GM18907 (cell line): Measurements from ENCODE around the gene FAM131A.
A peak's percentile ranks its signal among the peaks of the same experiment; 100 is the strongest.

Experiments
- ATAC-seq: cut with Tn5 transposase; IDR thresholded peaks from one replicate; pipeline ENCODE4 v1.9.1; 2021; ENCODE audit warnings: mild to moderate bottlenecking, moderate library complexity; ENCODE audit not compliant: unreplicated experiment

Gene FAM131A

DNA sequence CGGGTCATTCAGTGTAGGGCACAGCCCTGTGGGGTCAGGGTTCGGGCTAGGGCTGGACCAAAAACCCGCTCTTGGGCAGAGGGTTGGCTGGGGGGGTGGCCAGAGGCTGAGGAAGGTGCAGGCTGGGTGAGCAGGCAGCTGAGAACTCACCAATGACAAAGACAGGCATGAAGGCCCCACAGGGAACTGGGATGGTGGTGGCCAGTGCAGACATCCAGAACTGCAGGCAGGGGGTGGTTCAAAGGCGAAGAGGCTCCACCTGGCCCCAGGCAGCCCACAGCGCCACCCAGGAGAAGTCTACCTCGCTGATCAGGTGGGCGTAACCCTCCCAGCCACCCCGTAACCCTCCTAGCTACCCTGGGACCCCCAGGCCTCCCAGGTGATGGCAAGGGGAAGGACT lies 17.4 kb downstream of the FAM131A start:
- ATAC-seq, result no peak

DNA sequence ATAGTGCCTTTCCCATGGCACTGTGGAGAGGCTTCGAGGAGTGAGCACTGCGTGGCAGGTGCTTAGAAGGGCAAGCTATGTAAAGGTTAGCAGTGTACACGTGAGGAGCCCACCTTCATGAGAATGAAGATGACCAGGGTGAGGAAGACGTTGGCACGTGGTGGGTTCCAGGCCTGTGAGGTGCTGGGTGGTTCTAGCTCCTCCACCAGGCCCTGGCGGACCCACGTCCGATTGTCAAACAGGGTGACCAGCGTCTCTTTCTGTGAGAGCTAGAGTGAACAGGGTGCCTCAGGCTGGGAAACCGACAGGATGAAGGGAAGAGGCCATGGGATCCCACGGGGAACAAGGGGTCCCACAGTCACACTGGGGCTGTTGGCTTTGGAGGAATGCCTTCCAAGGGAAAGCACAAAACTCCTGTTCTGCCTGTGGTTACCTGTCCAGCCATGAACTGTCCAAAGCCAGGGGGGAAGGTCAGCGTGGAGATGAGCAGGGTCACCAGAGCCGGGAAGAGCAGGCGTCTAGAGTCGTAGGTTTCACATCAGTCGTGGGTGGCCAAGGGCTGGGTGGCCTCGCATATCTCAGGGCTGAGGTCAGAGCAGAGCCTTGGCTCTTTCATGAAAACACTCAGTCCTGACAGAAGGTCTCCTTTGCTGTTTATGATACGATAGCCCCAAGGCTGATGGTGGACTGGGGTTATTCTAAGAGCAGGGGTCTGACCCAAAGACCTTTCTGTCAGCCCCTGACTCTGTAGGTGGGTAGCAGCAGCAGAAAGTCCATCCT lies 18.1 kb downstream of the FAM131A start:
- no peak for ATAC-seq

DNA sequence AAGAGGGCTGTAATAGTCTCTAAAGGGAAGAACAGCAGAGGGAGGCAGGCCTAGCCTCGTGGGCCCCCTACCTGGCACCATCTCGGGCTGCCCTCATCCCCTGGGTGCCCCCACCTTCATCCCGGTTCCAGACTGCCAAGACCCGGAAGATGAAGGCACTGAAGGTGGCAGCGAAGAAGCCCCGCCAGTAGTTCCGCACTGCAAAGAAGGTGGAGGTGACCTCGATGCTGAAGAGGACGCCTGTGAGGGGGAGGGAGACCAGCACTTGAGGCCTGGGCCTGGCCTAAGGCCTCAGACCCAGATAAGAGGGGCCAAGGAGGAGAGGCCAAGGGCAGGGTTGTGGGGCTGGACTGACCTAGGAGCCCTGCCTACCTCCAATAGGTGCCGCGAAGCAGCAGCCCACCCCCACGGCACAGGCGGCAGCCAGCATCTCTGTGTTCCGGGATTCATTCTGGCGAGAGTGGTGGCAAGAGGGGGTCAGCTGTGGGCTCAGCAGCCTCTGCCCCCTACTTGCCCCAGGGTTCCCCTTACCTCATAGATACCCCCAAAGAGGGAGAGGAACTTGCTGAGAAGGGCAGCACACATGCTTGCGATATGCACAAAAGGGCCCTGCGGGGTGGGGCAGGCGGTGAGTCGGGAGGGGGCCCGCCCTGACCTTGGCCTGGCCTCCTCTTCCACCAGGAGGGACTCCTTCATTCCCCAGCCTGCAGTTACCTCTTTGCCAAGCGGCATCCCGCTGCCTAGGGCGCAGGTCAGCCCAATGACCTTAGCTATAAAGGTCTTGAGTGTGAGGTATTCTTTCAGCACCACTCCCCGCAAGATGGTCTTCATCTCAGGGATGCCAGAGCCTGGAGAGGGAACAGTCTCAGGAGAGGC lies 20.1 kb downstream of the FAM131A start:
- ATAC-seq, result no peak

DNA sequence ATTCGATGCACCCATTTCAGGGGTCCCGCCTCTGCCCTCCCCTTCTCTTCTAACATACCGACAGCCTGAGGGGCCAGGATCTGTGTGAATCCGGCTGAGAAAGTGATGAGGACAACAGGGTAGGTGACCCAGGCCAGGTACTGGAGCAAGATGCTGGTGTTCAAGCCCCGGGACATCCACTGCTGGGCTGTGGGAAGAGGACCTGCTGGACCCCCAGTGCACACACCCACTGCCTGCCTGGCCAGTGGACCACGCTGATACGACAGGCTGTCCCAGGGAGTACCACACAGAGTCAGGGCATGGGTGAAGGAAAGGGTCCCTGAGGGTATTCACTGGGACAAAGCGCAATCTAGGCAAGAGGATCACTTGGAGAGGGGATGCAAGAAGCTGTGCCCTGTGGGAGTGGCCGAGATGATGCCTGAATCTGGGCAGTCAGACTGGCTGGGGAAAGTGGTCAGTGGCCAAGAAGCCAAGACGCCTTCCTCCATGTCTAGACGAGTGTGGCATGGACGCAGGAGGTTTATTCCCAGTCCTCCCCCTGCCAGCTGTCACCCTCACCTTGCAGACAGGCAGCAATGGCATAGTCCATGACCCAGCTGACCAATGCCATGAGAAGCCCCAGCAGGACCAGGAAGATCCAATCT lies 20.8 kb downstream of the FAM131A start:
- ATAC-seq, result no peak

DNA sequence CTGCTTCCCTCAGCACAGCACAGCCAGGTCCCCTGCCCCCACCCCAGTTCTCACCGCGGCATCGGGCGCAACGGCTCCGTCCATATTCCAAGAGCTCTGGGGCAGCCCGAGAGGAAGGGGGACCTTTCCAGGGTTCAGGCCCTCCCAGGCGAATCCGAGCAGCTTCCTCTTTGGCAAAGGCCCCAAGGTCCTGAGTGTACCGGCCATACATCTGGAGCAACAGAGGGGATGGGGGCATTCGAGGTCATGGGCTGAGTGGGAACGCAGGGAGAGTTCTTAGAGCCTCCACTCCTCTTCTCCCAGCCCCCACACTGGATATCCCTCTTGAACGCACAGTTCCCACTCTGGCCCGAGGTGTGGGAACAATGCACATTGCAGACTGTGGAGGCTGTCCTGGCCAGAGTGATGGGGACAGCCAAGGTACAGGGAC lies 21.5 kb downstream of the FAM131A start:
- ATAC-seq, result no peak

DNA sequence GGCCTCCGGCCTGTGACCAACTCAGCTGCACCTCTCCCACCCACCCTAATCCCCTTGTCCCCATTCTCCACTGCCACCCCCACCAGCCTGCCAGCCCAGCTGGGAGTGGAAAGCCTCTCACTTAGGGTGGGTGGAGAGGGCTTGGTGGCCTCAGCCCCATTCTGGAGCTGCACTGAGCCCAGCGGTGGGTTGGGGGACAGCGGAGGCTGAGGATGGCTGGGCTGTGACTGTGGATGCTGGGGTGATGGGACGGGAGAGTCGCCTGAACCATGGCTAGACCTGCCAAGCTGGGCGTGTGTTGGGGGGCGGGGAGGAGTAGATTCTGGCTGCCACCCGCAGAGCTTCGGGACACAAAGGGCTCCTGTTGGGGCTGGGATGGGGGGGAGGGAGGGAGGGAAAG lies 22.2 kb downstream of the FAM131A start:
- no peak for ATAC-seq

DNA sequence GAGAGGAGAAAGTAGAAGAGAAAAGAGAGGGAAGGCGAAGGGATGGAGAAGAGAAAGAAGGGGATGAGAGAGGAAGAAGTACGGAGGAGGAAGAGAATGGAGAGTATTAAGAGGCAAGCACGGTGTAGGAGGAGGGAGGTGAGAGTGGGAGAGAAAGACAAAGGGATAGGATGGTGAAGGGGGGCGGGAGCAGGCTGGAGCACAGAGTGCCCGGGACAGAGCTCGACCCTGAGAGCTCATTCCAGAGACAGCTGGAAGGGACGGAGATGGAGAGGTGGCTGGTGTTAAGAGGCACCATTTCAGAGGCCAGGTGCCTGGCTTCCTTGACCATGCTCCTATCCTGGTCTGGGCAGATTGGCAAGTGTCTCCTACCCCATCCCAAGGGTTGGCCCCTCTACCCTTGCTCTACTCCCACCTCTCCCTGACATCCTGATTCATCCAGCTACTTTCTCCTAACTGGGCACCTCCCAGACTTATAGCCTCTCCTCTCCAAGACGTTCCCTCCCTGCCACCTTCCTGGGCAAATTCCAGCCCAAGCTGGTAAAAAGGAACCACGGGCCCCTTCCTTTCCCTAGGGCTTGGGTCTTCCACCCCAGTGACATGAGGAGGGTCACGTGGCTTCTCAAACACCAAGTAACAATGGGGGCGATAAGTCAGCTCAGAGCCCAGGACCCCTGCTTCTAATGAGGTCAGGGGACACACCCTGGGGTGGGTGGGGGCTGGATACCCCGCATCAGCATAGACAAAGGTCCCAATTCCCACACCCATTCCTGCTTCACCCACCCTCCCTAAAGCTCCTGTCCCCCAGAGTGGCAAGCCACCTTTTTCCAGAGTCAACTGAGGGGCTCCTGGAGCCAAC lies 22.9 kb downstream of the FAM131A start:
- no peak for ATAC-seq

DNA sequence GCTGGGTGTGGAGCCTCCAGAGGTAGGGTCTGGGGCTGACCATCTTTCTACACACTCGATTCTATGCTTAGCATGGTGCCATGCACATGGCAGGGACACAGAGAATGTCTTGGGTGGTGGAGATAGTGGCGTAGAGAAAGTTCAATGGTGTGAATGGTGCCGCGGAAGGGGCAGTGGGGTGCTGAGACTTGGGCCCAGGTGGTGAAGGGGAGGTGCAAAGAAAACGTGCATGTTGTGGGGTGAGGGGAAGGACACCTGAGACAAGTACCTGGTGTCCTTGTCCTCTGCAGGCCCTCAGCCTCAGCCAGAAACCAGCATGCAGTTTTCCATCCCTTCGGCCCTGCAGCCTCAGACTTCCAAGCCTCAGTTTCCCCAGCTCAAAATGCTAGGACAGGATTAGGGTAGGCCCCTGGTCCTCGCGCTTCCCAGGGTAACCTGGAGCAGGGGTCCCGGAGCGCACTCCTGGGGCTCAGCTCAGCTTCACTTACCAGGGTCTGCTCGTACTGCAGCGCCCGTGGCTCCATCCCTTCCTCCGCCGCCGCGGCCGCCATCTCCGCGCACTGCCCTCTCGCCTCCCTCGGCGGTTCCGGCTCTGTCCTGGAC lies 23.6 kb downstream of the FAM131A start:
- ATAC-seq, result peak; percentile 5

DNA sequence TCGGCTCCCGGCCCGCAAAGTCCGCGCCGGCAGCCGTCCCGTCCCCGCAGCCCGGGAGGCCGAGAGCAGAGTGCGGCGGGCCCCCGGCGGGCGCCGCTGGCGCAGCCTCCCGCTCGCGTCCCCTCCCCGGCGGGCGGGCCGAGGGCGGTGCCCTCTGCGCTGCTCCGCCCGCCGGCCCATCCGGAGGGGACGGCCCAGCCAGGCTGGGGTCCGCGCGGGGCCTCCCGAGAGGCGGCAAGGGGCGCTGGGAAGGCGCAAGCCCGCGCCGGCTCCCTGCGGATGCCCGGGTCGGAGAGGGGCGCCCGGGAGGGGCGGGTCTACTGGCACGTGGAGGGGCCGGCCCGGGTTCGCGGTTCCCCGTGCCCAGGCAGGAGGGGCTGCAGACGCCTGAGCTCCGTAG lies 24.1 kb downstream of the FAM131A start, which contains the start of the genes CLCN2 and POLR2H:
Gene CLCN2 (minus strand): TSS at position 74 of the 400 bp plus-strand sequence. CDS start 126 bp downstream, outside the sequence.
Gene POLR2H (plus strand): TSS at position 179 of the 400 bp plus-strand sequence. CDS start 1,783 bp downstream, outside the sequence.
- peak; percentile 33 for ATAC-seq

DNA sequence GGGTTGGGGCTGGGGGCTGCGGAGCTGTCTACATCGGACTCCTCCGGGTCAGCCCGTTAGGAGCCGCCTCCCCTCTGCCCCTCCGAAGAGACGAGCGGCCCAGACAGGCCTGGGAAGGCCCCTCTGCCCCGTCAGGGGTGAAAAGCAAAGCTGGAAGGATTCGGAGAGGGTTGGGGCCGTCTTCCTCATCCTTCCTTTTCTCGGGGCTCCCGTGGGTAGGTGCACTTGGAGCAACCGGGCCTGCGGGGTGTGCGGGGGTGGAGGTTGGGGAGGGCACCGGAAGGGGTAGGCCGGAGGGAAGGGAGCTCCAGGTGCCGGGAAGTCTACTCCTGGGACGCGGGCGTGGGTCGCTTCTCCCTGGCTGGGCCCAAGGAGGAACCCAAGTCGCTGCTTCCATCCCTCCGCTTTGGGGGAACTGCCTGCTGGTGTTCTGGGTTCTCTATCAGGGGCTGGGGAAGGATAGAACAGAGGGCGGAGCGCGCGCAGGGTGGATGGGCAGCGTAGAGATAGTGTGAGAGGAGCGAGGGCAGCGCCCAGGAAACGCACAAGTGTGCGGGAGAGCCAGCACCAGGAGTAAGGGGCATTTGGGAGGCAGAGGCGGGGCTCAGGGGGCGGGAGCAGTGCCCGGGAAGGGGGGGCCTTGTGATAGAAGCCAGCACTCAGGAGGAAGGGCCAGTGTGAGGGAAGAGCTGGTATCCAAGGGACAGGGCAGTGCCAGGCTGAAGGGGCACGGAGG lies 24.7 kb downstream of the FAM131A start:
- ATAC-seq, result peak; percentile 12

DNA sequence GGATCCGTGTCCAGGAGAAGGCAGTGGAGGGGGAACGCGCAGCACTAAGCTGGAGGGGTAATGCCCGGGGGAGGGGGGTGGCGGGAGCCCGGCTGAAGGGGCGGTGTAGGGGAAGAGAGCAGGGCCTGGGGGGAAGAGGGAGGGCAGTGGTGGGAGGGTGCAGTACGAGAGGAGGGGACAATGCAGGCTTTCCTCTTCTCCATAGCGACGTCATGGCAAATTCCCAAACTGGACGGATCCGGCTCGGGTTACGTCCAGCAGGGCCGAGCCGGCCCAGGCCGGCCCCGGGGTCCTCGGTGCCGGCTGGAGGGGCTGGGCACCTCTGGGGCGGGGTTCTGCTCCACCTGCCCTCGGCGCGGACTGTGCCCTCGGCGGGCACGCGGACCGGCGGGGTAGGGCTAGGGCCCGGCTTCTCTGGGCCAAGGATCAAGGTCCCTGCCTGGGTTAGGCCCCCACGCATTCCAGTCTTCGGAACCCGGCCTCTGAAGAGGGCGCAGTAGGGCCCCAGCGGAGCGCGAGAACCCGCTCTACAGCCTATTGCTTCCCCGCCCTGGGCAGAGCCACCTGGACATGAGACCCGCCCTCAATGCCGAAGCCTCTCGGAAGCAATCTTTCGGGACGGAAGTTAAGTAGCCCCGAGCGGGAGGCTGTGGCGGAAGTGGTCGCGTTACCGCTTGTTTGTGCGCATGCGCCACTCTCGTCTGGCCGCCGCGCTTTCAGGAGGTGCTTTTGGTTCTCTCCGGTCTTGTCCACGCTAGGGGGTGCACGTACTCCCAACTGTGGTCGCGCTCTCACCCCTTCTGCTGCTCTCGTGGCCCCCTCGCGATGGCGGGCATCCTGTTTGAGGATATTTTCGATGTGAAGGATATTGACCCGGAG lies 25.5 kb downstream of the FAM131A start:
- ATAC-seq, result peak; percentile 85

DNA sequence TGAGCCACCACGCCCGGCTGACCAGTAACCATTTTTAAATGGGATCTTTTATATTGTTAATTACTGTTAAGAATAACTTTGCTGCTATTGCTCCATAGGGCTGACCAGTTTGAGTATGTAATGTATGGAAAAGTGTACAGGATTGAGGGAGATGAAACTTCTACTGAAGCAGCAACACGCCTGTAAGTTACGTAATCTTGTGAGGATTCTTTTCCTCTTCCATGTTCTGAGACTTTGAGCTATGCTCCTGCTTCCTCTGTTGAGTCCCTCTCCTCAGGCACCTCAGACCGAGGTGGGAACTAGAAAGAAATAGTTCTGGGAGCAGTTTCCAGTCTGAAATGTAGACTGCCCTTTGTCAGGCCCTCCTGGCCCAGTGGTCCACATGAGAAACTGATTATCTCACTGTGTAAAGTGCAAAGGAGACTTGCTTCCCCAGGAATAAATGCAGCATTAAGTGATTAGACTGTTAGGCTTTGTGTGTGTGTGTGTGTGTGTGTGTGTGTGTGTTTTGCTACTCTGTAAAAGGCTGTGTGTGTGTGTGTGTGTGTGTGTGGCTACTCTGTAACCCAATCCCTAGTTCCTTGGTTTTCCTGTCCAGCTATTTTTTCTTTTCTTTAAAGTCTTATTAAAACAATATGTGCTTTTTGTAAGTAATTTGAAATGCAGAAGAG lies 29.4 kb downstream of the FAM131A start:
- ATAC-seq, result no peak

DNA sequence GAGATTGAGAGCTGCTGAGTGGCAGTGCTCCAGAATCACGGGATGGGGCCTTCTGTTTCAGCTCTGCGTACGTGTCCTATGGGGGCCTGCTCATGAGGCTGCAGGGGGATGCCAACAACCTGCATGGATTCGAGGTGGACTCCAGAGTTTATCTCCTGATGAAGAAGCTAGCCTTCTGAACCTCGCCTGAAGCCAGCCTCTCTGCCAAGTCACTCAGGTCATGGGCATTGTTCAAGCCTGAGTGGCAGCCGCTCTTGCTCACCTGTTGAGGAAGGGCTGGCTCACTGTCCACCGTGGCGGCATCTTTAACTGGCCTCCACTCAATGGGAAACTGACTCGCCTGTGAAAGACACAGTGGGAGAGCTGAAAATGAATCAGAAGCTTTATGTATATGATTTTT lies 30.7 kb downstream of the FAM131A start:
- ATAC-seq, result no peak

DNA sequence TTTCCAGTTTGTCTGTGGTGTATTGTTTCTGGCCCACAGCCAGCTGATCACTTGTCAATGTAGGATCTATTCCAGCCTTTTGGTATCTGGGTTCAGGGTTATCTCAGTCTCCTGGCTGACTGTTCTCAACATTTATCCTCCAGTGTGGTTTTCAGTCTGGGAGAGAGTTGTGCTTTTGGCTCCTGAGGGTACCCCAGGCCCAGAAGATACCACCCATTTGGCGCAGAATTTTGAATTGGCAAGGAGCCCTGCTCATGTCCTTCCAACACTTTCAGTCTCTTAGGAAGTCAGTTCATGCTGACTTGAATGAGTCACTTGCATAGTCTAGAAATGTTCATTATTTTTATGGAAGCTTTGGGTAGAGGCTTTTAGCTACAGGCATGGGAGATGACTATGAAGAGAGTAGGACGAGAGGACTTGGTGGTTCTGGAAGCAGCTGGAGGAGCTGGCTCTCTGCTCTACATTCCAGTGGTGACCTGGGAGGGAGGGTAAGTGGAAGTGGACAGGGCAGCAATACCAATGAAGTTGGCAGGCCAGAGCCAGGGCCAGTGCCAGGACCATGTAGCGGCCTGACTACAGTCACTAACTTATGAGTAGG lies 31.3 kb downstream of the FAM131A start:
- no peak for ATAC-seq

DNA sequence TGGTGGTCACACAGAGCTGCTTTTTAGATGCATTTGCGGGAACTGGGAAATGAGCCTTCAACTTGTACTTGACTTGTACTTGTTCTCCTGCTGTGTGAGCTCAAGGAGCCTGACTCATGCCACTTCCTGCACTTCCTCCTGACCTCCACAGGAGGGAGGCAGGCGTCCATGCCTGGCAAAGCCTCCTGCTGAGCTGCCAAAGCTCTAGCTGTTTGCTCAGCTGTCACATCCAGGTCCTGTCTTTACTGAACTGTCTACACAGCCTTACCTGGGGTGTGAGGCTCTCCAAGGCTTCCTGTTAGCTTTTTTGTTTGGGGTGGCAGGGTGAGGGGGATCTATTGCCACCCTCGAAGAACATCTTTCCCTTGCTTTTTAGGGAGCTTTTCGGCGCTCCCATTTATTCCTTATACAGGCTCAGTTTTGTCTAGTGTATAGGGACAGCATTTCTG lies 34.2 kb downstream of the FAM131A start:
- peak; percentile 67 for ATAC-seq

DNA sequence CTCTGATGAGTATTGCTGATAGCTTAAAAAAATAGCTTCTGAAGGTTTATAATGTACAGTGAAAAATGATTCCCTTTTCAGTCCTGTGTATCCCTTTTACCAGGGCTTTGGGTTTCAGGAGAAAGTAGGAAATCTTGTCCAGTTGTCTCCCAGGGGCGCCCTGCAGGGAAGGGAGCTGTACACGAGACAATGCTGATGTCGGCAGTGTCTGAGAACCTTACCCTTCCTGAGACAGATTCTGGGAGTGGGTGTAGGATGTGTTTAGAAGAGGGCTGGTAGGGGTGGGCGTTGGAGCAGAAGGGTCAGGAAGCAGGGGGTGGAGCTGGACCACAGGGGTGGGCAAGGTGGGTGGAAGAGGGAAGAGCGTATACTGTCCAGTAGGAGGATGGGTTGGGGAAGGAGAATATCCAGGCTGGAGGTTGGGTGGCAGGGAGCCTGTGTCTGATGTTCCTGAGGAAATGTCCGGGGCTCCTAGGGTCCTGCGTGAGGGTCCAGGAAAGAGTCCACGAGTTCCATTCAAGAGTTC lies 35.0 kb downstream of the FAM131A start:
- ATAC-seq, result no peak

DNA sequence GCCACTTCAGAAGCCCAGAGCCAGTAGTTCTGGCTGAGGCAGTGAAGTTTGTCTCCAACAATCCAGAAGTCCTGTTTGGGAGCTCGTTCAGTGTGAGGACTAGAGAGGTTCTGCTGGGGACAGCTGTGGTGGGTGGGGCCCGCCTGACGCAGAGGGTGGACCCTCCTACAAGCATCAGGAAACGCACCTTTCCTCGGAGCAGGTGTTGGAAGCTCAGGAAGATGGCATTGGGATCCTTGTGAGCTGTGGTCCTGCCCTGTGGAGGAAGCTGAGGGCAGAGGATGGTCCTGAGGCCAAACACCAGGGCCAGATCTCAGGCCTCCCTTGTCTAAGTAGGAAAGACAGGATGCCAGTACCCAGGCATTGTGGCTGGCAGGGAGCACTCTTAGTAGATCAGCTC lies 35.5 kb downstream of the FAM131A start:
- ATAC-seq, result no peak
